HL-60 (cell line): ENCODE results near the gene MED4.

ENCODE experiments used
- CTCF ChIP-seq: IDR thresholded peaks from one replicate; pipeline ENCODE4 v1.5.1; 2011; ENCODE audit warnings: low read length, control low read depth, inconsistent platforms; ENCODE audit not compliant: insufficient read depth
- REST ChIP-seq: IDR thresholded peaks from 2 replicates; pipeline ENCODE4 v1.6.1; 2012; ENCODE audit warnings: low read depth; ENCODE audit not compliant: insufficient replicate concordance

DNA sequence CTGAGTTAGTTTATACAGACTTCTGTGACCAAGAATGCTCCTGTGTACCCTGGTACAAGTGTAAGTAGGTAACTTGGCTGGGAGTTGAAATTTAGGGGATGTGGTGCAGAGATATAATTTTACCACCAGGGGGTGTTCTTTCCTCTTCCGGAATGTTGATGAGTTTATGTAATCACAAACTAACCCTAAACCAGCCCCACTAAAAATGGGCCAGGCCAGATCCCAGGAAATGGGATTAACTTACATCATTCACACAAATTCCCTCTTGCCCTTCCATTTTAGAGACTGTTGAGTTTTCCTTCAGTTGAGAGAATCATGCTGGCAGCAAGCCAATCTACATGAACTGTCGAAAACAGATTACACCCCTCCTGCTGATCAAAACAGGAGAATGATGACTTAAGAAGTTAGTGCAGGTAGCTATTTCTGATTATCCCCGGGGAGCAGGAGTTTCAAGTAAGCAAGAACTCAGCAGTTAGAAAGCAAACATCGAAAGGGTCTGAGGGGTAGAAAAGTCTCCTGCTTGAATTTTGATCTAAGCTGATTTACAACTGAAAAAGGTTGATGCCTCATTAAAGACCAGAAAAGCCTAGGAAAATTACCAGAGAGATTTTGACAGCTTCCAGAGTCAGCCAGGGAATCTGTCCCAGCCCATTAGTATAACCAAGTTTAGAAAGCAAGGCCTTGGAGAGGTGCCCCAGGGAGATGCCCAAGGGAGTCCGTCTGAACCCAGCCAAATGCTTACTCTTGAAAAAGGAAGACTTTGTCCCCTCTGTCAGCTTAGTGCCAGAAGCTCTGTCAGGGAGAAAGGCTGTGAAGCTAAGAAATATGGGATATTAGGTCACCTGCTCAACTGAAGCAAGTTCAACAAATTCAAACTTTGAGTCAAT lies 32.3 kb upstream of the MED4 start:
- peak; percentile 66 for TF ChIP-seq CTCF
- no peak for TF ChIP-seq REST
